A549 (cell line): ENCODE measurements around the gene LTF.

Experiments used
- CBX2 ChIP-seq: fragments of 200-600 bp; sonication (generic); IDR thresholded peaks from 2 replicates; pipeline ENCODE4 v1.6.1; 2016; ENCODE audit warnings: low read depth, mild to moderate bottlenecking, borderline replicate concordance
- CHD2 ChIP-seq: fragments of 150-350 bp; IDR thresholded peaks from 2 replicates; pipeline ENCODE4 v1.6.1; 2014; ENCODE audit warnings: low read length; ENCODE audit not compliant: partially characterized antibody
- EP300 ChIP-seq, 2 experiments: fragments of >200 bp; sonication (Bioruptor Twin); formaldehyde crosslinking; IDR thresholded peaks; 2 replicates in 1 of 2; 3 replicates in 1 of 2; pipeline ENCODE4 v1.6.1; 2016 to 2017
- HOXA7 ChIP-seq: fragments of 250-450 bp; sonication (Bioruptor Pico); IDR thresholded peaks from 2 replicates; pipeline ENCODE4 v1.5.0; 2020; ENCODE audit warnings: mild to moderate bottlenecking, moderate library complexity
- MAZ ChIP-seq: fragments of 150-350 bp; IDR thresholded peaks from 2 replicates; pipeline ENCODE4 v1.6.1; 2014; ENCODE audit warnings: antibody characterized with exemption, low read depth, low read length, borderline replicate concordance
- POLR2A ChIP-seq: IDR thresholded peaks from 2 replicates; pipeline ENCODE4 v1.6.1; 2012; ENCODE audit warnings: mild to moderate bottlenecking, low read length
- TF ChIP-seq, protein P1 (sequence below): fragments of >200 bp; sonication (Bioruptor Twin); formaldehyde crosslinking; IDR thresholded peaks from 3 replicates; pipeline ENCODE4 v1.5.1; 2016
- TF ChIP-seq, protein P2 (sequence below): IDR thresholded peaks from 2 replicates; pipeline ENCODE4 v1.6.1; 2012

DNA sequence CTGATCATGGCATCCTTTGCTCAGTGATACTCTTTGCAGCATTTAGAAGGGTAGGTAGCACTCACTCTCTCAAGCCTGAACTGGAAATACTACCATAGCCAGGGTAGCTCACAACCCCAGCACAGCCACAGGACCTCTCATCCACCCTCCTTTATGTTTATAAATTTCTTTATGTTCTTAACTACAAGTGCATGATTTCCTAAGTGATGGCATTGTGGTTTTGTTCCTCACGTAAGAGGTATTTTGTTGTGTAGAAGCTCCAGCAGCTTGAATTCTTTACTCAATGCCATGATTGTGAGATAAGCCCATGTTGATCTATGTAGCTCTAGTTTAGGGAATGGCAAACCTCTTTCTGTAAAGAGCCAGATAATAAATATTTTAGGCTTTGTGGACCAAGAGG, 25.2 kb upstream of the LTF start:
- TF ChIP-seq, protein P1, sequence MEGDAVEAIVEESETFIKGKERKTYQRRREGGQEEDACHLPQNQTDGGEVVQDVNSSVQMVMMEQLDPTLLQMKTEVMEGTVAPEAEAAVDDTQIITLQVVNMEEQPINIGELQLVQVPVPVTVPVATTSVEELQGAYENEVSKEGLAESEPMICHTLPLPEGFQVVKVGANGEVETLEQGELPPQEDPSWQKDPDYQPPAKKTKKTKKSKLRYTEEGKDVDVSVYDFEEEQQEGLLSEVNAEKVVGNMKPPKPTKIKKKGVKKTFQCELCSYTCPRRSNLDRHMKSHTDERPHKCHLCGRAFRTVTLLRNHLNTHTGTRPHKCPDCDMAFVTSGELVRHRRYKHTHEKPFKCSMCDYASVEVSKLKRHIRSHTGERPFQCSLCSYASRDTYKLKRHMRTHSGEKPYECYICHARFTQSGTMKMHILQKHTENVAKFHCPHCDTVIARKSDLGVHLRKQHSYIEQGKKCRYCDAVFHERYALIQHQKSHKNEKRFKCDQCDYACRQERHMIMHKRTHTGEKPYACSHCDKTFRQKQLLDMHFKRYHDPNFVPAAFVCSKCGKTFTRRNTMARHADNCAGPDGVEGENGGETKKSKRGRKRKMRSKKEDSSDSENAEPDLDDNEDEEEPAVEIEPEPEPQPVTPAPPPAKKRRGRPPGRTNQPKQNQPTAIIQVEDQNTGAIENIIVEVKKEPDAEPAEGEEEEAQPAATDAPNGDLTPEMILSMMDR, result no peak
- TF ChIP-seq CHD2, result no peak
- no peak for TF ChIP-seq POLR2A
- no peak for TF ChIP-seq EP300 (IDR thresholded peaks at IDR 0.05)
- no peak for TF ChIP-seq HOXA7
- TF ChIP-seq, protein P2, sequence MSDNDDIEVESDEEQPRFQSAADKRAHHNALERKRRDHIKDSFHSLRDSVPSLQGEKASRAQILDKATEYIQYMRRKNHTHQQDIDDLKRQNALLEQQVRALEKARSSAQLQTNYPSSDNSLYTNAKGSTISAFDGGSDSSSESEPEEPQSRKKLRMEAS, result no peak
- TF ChIP-seq CBX2, result no peak
- TF ChIP-seq MAZ, result no peak
